Measurements from ENCODE around the gene ARHGDIB.
A peak's percentile ranks its signal among the peaks of the same experiment; 100 is the strongest.

Gene ARHGDIB

GRCh38 chr12:14962153-14962539 is 745 bp upstream of the ARHGDIB start:
- no peaks in the 10 kb centered on the region for H3K36me3 ChIP-seq
- TF ChIP-seq CTCF (IDR thresholded peaks at IDR 0.05; ENCODE audit: low read depth, low read length): no peak
- H3K4me3 ChIP-seq (ENCODE audit: low read depth, low read length): no peak overlapping the region
- no peaks in the 10 kb centered on the region for H3K9me3 ChIP-seq
- H3K4me1 ChIP-seq: peaks cover 6% of the 10 kb centered on the region
- no peak for DNase-seq
- H3K27me3 ChIP-seq: no peaks in the 10 kb centered on the region

- no peak for TF ChIP-seq CTCF (IDR thresholded peaks at IDR 0.05; ENCODE audit: low read depth, low read length)
- H3K4me3 ChIP-seq (ENCODE audit: low read depth, low read length): 0 out of 2 replicates have a peak overlapping the region, but pooled peaks have one; percentile 15
- H3K36me3 ChIP-seq: no peaks in the 10 kb centered on the region
- H3K4me1 ChIP-seq: peaks cover 14% of the 10 kb centered on the region
- H3K9me3 ChIP-seq: no peaks in the 10 kb centered on the region
- no peaks in the 10 kb centered on the region for H3K27me3 ChIP-seq
- DNase-seq: peak; percentile 26
Measured at GRCh38 chr12:14960548-14961465, 594 bp downstream of the ARHGDIB start.

- DNase-seq: no peak
- Histone ChIP-seq H3K4me3 (ENCODE audit: low read depth, low read length) (no peak overlapping the region), H3K9me3 (no peaks in the 10 kb centered on the region), H3K27me3 (no peaks in the 10 kb centered on the region), H3K4me1 (peaks cover 14% of the 10 kb centered on the region), H3K36me3 (no peaks in the 10 kb centered on the region)
- TF ChIP-seq CTCF (IDR thresholded peaks at IDR 0.05; ENCODE audit: low read depth, low read length): no peak
Measured at GRCh38 chr12:14959916-14960496, 1.4 kb downstream of the ARHGDIB start.

- TF ChIP-seq CTCF (IDR thresholded peaks at IDR 0.05; ENCODE audit: low read depth, low read length): no peak
- Histone ChIP-seq H3K9me3 (no peaks in the 10 kb centered on the region), H3K27me3 (no peaks in the 10 kb centered on the region), H3K36me3 (no peaks in the 10 kb centered on the region), H3K4me1 (peaks cover 14% of the 10 kb centered on the region), H3K4me3 (ENCODE audit: low read depth, low read length) (no peak overlapping the region)
- DNase-seq: no peak
Measured at GRCh38 chr12:14959463-14959862, 1.9 kb downstream of the ARHGDIB start.

- Histone ChIP-seq H3K9me3 (no peaks in the 10 kb centered on the region), H3K27me3 (no peaks in the 10 kb centered on the region), H3K4me3 (ENCODE audit: low read depth, low read length) (no peak overlapping the region), H3K36me3 (no peaks in the 10 kb centered on the region), H3K4me1 (peaks cover 14% of the 10 kb centered on the region)
- DNase-seq: no peak
- no peak for TF ChIP-seq CTCF (IDR thresholded peaks at IDR 0.05; ENCODE audit: low read depth, low read length)
Measured at GRCh38 chr12:14959126-14959440, 2.3 kb downstream of the ARHGDIB start.

Measured in BE2C (cell line).